HEK293 (cell line): ENCODE results near the gene TOR4A.
A peak's percentile ranks its signal among the peaks of the same experiment; 100 is the strongest.

Experiments
- CTCF ChIA-PET: fragments of 350-600 bp; formaldehyde crosslinking; extraction: SDS; loops from one replicate; lab custom pipeline; 2021; ENCODE audit warnings: antibody characterized with exemption; lab: Yijun Ruan, JAX
- POLR2A ChIA-PET: fragments of 300-600 bp; formaldehyde crosslinking; extraction: SDS; loops from one replicate; lab custom pipeline; 2020; ENCODE audit warnings: antibody characterized with exemption, inconsistent platforms; lab: Yijun Ruan, JAX
- H3K27ac ChIP-seq: fragments of 200-500 bp; sonication (Bioruptor generic); 2 replicates; pipeline ENCODE4 v1.5.1; 2014; ENCODE audit warnings: low read depth, low read length, control low read depth, inconsistent platforms; ENCODE audit errors: extremely low read depth
- H3K36me3 ChIP-seq, 2 experiments: fragments of 200-500 bp in 1 of 2; sonication (Bioruptor generic) in 1 of 2; 1 replicate in 1 of 2; 2 replicates in 1 of 2; pipeline ENCODE4 v1.5.1; 2014 to 2017; ENCODE audit warnings: inconsistent platforms in 2 of 2, low read length in 2 of 2; ENCODE audit not compliant: control insufficient read depth in 2 of 2, insufficient read depth in 1 of 2
- H3K4me1 ChIP-seq: fragments of 200-500 bp; sonication (Bioruptor generic); 2 replicates; pipeline ENCODE4 v1.5.1; 2014; ENCODE audit warnings: mild to moderate bottlenecking, low read length, inconsistent platforms; ENCODE audit not compliant: control insufficient read depth, insufficient read depth
- H3K4me3 ChIP-seq: 2 replicates; pipeline ENCODE4 v1.5.1; 2011; ENCODE audit warnings: low read depth, mild to moderate bottlenecking, control low read depth, low read length, moderate library complexity
- H3K9me3 ChIP-seq: fragments of 200-500 bp; sonication (Bioruptor generic); 2 replicates; pipeline ENCODE4 v1.5.1; 2014; ENCODE audit warnings: low read depth, low read length, inconsistent platforms; ENCODE audit not compliant: control insufficient read depth, insufficient read depth
- GLIS1 ChIP-seq: fragments of 450-650 bp; formaldehyde crosslinking; IDR thresholded peaks from 2 replicates; pipeline ENCODE4 v1.5.1; 2016; ENCODE audit warnings: missing biosample characterization, missing genetic modification characterization
- HOXD13 ChIP-seq: sonication (generic); formaldehyde crosslinking; IDR thresholded peaks from 2 replicates; pipeline ENCODE4 v1.8.0; 2022; ENCODE audit warnings: missing genetic modification reagents, borderline replicate concordance
- KLF1 ChIP-seq: fragments of 450-650 bp; formaldehyde crosslinking; IDR thresholded peaks from 2 replicates; pipeline ENCODE4 v1.5.1; 2016; ENCODE audit warnings: missing biosample characterization, missing genetic modification characterization
- KLF8 ChIP-seq: fragments of 450-650 bp; formaldehyde crosslinking; IDR thresholded peaks from 2 replicates; pipeline ENCODE4 v1.5.1; 2016; ENCODE audit warnings: missing biosample characterization, missing genetic modification characterization
- KLF9 ChIP-seq: fragments of 450-650 bp; formaldehyde crosslinking; IDR thresholded peaks from 2 replicates; pipeline ENCODE4 v1.5.1; 2016; ENCODE audit warnings: missing biosample characterization, missing genetic modification characterization, low read depth
- PRDM1 ChIP-seq: fragments of 450-650 bp; formaldehyde crosslinking; IDR thresholded peaks from 2 replicates; pipeline ENCODE4; 2016; ENCODE audit warnings: missing biosample characterization, missing genetic modification characterization
- YY2 ChIP-seq: fragments of 450-650 bp; formaldehyde crosslinking; IDR thresholded peaks from 2 replicates; pipeline ENCODE4 v1.5.1; 2016; ENCODE audit warnings: missing biosample characterization, missing genetic modification characterization
- ZNF10 ChIP-seq: fragments of 450-650 bp; formaldehyde crosslinking; IDR thresholded peaks from 2 replicates; pipeline ENCODE4 v1.5.1; 2017; ENCODE audit warnings: missing biosample characterization, missing genetic modification characterization
- ZNF132 ChIP-seq: fragments of 450-650 bp; formaldehyde crosslinking; IDR thresholded peaks from 2 replicates; pipeline ENCODE4 v1.5.1; 2017; ENCODE audit warnings: missing biosample characterization, missing genetic modification characterization, borderline replicate concordance
- ZNF133 ChIP-seq: fragments of 450-650 bp; formaldehyde crosslinking; IDR thresholded peaks from 2 replicates; pipeline ENCODE4 v1.5.1; 2016; ENCODE audit warnings: missing biosample characterization, missing genetic modification characterization
- ZNF169 ChIP-seq: fragments of 450-650 bp; formaldehyde crosslinking; IDR thresholded peaks from 2 replicates; pipeline ENCODE4 v1.5.1; 2016; ENCODE audit warnings: missing biosample characterization, missing genetic modification characterization
- ZNF202 ChIP-seq: fragments of 450-650 bp; formaldehyde crosslinking; IDR thresholded peaks from 2 replicates; pipeline ENCODE4 v1.5.1; 2016; ENCODE audit warnings: missing biosample characterization, missing genetic modification characterization, borderline replicate concordance
- ZNF214 ChIP-seq: fragments of 450-650 bp; formaldehyde crosslinking; IDR thresholded peaks from 2 replicates; pipeline ENCODE4 v1.5.1; 2017; ENCODE audit warnings: missing biosample characterization, mild to moderate bottlenecking, missing genetic modification characterization, borderline replicate concordance
- ZNF292 ChIP-seq: fragments of 450-650 bp; formaldehyde crosslinking; IDR thresholded peaks from 2 replicates; pipeline ENCODE4 v1.5.1; 2016; ENCODE audit warnings: low read depth, missing biosample characterization, missing genetic modification characterization, borderline replicate concordance
- ZNF350 ChIP-seq: fragments of 450-650 bp; formaldehyde crosslinking; IDR thresholded peaks from 2 replicates; pipeline ENCODE4 v1.5.0; 2017; ENCODE audit warnings: missing biosample characterization, mild to moderate bottlenecking, missing genetic modification characterization
- ZNF354C ChIP-seq: fragments of 450-650 bp; formaldehyde crosslinking; IDR thresholded peaks from 2 replicates; pipeline ENCODE4 v1.5.1; 2016; ENCODE audit warnings: missing biosample characterization, missing genetic modification characterization, low read depth, borderline replicate concordance
- ZNF433 ChIP-seq: fragments of 450-650 bp; formaldehyde crosslinking; IDR thresholded peaks from 2 replicates; pipeline ENCODE4 v1.5.1; 2016; ENCODE audit warnings: missing biosample characterization, missing genetic modification characterization, low read depth
- ZNF521 ChIP-seq: fragments of 450-650 bp; formaldehyde crosslinking; IDR thresholded peaks from 2 replicates; pipeline ENCODE4 v1.5.1; 2017; ENCODE audit warnings: missing biosample characterization, mild to moderate bottlenecking, missing genetic modification characterization
- ZNF621 ChIP-seq: fragments of 450-650 bp; formaldehyde crosslinking; IDR thresholded peaks from 2 replicates; pipeline ENCODE4 v1.5.1; 2017; ENCODE audit warnings: missing biosample characterization, missing genetic modification characterization
- ZNF707 ChIP-seq: fragments of 450-650 bp; formaldehyde crosslinking; IDR thresholded peaks from 2 replicates; pipeline ENCODE4 v1.5.1; 2016; ENCODE audit warnings: missing biosample characterization, missing genetic modification characterization
- TF ChIP-seq, protein P1 (sequence below): fragments of 450-650 bp; formaldehyde crosslinking; IDR thresholded peaks from 2 replicates; pipeline ENCODE4 v1.5.1; 2017; ENCODE audit warnings: missing biosample characterization, missing genetic modification characterization
- TF ChIP-seq, protein P2 (sequence below): fragments of 450-650 bp; formaldehyde crosslinking; IDR thresholded peaks from 2 replicates; pipeline ENCODE4 v1.5.1; 2016; ENCODE audit warnings: missing biosample characterization, missing genetic modification characterization, borderline replicate concordance
- TF ChIP-seq, protein P3 (sequence below): fragments of 450-650 bp; formaldehyde crosslinking; IDR thresholded peaks from 2 replicates; pipeline ENCODE4 v1.5.1; 2016; ENCODE audit warnings: missing biosample characterization, missing genetic modification characterization
- TF ChIP-seq, protein P4 (sequence below): fragments of 450-650 bp; formaldehyde crosslinking; IDR thresholded peaks from 2 replicates; pipeline ENCODE4 v1.5.1; 2016; ENCODE audit warnings: missing biosample characterization, missing genetic modification characterization
- TF ChIP-seq, protein P5 (sequence below): fragments of 450-650 bp; formaldehyde crosslinking; IDR thresholded peaks from 2 replicates; pipeline ENCODE4 v1.5.1; 2016; ENCODE audit warnings: missing biosample characterization, missing genetic modification characterization
- TF ChIP-seq, protein P6 (sequence below): fragments of 450-650 bp; formaldehyde crosslinking; IDR thresholded peaks from 2 replicates; pipeline ENCODE4 v1.5.1; 2016; ENCODE audit warnings: missing biosample characterization, missing genetic modification characterization

TOR4A gene

DNA sequence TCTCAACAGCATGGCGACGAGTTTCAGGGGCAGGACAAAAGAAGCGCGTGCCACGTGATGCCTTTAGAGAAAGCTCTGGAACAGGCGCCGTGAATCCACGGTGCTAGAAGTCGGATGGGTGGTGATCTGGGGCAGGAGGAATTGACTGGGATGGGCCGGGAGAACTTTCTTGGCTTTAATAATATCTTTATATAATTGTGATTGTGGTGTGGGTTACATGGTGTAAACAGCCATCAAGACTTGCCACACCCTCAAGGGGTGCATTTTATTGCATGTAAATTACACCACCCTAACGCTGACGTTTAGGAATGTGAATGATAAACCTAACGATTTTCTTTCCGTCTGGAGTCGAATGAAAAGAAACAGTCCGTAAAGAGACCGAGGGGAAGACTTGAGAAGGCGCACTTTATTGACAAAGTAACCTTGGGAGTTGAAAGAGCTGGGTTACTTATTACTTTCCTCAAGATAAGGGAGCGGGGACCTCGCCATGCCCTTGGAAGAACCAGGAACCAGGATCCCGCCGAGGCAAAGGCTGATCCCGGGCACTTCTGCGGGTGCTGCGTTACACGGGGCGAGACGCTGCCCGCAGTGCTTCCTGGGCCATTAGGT lies 16.1 kb downstream of the TOR4A start (continued):
- TF ChIP-seq, protein P1, sequence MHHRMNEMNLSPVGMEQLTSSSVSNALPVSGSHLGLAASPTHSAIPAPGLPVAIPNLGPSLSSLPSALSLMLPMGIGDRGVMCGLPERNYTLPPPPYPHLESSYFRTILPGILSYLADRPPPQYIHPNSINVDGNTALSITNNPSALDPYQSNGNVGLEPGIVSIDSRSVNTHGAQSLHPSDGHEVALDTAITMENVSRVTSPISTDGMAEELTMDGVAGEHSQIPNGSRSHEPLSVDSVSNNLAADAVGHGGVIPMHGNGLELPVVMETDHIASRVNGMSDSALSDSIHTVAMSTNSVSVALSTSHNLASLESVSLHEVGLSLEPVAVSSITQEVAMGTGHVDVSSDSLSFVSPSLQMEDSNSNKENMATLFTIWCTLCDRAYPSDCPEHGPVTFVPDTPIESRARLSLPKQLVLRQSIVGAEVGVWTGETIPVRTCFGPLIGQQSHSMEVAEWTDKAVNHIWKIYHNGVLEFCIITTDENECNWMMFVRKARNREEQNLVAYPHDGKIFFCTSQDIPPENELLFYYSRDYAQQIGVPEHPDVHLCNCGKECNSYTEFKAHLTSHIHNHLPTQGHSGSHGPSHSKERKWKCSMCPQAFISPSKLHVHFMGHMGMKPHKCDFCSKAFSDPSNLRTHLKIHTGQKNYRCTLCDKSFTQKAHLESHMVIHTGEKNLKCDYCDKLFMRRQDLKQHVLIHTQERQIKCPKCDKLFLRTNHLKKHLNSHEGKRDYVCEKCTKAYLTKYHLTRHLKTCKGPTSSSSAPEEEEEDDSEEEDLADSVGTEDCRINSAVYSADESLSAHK (tag by site-specific recombination) = peak; percentile 84
- TF ChIP-seq ZNF707 = no peak
- peak; percentile 33; the same call in 1 of the 2 replicates for TF ChIP-seq KLF1 (tag by site-specific recombination)
- no peak for TF ChIP-seq ZNF292 (tag by site-specific recombination)
- TF ChIP-seq, protein P2, sequence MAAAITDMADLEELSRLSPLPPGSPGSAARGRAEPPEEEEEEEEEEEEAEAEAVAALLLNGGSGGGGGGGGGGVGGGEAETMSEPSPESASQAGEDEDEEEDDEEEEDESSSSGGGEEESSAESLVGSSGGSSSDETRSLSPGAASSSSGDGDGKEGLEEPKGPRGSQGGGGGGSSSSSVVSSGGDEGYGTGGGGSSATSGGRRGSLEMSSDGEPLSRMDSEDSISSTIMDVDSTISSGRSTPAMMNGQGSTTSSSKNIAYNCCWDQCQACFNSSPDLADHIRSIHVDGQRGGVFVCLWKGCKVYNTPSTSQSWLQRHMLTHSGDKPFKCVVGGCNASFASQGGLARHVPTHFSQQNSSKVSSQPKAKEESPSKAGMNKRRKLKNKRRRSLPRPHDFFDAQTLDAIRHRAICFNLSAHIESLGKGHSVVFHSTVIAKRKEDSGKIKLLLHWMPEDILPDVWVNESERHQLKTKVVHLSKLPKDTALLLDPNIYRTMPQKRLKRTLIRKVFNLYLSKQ (tag by site-specific recombination) = no peak
- no peak for TF ChIP-seq ZNF214 (tag by site-specific recombination)
- TF ChIP-seq ZNF621 (tag by site-specific recombination) = no peak
- TF ChIP-seq, protein P3, sequence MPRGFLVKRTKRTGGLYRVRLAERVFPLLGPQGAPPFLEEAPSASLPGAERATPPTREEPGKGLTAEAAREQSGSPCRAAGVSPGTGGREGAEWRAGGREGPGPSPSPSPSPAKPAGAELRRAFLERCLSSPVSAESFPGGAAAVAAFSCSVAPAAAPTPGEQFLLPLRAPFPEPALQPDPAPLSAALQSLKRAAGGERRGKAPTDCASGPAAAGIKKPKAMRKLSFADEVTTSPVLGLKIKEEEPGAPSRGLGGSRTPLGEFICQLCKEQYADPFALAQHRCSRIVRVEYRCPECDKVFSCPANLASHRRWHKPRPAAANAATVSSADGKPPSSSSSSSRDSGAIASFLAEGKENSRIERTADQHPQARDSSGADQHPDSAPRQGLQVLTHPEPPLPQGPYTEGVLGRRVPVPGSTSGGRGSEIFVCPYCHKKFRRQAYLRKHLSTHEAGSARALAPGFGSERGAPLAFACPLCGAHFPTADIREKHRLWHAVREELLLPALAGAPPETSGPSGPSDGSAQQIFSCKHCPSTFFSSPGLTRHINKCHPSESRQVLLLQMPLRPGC (tag by site-specific recombination) = no peak

DNA sequence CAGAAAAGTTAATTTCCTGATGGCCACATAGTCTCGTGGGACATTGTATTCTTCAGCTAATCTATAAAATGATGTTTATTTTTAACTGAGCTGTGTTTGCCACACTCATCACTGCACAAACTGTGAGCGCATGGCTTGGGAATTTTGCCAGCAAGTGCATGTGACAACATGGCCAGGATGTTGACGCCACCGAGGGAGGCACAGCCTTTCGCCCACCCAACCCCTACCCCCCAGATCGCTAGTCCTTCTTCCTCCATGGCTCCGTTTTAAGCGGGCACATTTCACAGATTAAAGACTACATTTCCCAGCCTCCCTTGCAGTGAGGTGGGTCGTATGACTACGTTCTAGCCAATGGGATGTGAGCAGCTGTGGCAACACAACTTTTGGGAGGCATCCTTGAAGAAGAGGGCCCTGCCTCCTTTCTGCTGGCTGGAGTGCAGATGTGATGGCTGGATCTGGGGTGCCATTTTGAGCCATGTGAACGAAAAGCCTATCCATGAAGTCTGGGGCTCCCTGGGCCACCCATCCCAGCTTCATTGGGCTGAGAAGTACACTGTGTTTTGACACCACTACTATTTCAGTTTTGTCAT lies 16.7 kb downstream of the TOR4A start:
- ChIA-PET POLR2A (interaction anchor here (0.6 to 2.1 kb wide), 4 partner anchors 8 to 165 kb away, joined by 3 to 8 read pairs (median 6); partner anchors contain the start of genes NRARP and NSMF), CTCF (interaction anchor here (0.9 to 1.4 kb wide), 9 partner anchors 47 to 265 kb away, joined by 3 to 5 read pairs (median 3); no protein-coding TSS in a partner anchor)
- H3K4me1 ChIP-seq = peaks cover 5% of the 10 kb centered on the region
- H3K4me3 ChIP-seq = no peak overlapping the region
- no peaks in the 10 kb centered on the region for H3K36me3 ChIP-seq
- no peaks in the 10 kb centered on the region for H3K9me3 ChIP-seq
- H3K27ac ChIP-seq = no peak overlapping the region
- TF ChIP-seq ZNF354C (no peak), ZNF433 (tag by site-specific recombination) (no peak), ZNF621 (tag by site-specific recombination) (no peak), YY2 (tag by site-specific recombination) (peak; percentile 68; the same call in 1 of the 2 replicates), KLF8 (tag by site-specific recombination) (peak; percentile 88), ZNF133 (tag by site-specific recombination) (no peak), KLF9 (tag by site-specific recombination) (no peak), ZNF521 (tag by site-specific recombination) (no peak), ZNF350 (no peak), GLIS1 (tag by site-specific recombination) (peak; percentile 91), ZNF202 (tag by site-specific recombination) (no peak), PRDM1 (tag by site-specific recombination) (no peak), ZNF10 (tag by site-specific recombination) (no peak), ZNF169 (no peak), ZNF132 (tag by site-specific recombination) (no peak), HOXD13 (CRISPR knock-in tag) (no peak)
- TF ChIP-seq, protein P4, sequence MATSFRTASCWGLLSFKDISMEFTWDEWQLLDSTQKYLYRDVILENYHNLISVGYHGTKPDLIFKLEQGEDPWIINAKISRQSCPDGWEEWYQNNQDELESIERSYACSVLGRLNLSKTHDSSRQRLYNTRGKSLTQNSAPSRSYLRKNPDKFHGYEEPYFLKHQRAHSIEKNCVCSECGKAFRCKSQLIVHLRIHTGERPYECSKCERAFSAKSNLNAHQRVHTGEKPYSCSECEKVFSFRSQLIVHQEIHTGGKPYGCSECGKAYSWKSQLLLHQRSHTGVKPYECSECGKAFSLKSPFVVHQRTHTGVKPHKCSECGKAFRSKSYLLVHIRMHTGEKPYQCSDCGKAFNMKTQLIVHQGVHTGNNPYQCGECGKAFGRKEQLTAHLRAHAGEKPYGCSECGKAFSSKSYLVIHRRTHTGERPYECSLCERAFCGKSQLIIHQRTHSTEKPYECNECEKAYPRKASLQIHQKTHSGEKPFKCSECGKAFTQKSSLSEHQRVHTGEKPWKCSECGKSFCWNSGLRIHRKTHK (tag by site-specific recombination) = no peak
- TF ChIP-seq, protein P5, sequence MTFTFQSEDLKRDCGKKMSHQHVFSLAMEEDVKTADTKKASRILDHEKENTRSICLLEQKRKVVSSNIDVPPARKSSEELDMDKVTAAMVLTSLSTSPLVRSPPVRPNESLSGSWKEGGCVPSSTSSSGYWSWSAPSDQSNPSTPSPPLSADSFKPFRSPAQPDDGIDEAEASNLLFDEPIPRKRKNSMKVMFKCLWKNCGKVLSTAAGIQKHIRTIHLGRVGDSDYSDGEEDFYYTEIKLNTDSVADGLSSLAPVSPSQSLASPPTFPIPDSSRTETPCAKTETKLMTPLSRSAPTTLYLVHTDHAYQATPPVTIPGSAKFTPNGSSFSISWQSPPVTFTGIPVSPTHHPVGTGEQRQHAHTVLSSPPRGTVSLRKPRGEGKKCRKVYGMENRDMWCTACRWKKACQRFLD (tag by site-specific recombination) = no peak
- TF ChIP-seq, protein P6, sequence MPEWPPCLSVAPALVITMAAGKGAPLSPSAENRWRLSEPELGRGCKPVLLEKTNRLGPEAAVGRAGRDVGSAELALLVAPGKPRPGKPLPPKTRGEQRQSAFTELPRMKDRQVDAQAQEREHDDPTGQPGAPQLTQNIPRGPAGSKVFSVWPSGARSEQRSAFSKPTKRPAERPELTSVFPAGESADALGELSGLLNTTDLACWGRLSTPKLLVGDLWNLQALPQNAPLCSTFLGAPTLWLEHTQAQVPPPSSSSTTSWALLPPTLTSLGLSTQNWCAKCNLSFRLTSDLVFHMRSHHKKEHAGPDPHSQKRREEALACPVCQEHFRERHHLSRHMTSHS = no peak
